Subcutaneous adipose tissue (tissue), 4 donors: ENCODE data around the gene IGLL5. TPM values are rescaled to one million over a fixed set of nuclear protein-coding genes. Genes with fewer than 3 reads are reported as not detected.

Experiments used
- total RNA-seq, 4 donors: library from RNA; depleted of rRNA; stranded (reverse); fragments of >200 nt; gene quantifications; one replicate each; pipeline ENCODE4 v1.1.0, GENCODE V29; 2016
- TF ChIP-seq, protein P1 (sequence below): fragments of 450-650 bp; IDR thresholded peaks from one replicate; pipeline ENCODE4 v1.5.1; 2016; ENCODE audit warnings: low read depth, mild to moderate bottlenecking, control low read depth, antibody characterized with exemption, moderate library complexity

Gene IGLL5
- total RNA-seq, 4 donors from 2014 or later, result 1.1 to 2.2 TPM; not detected in 2

DNA sequence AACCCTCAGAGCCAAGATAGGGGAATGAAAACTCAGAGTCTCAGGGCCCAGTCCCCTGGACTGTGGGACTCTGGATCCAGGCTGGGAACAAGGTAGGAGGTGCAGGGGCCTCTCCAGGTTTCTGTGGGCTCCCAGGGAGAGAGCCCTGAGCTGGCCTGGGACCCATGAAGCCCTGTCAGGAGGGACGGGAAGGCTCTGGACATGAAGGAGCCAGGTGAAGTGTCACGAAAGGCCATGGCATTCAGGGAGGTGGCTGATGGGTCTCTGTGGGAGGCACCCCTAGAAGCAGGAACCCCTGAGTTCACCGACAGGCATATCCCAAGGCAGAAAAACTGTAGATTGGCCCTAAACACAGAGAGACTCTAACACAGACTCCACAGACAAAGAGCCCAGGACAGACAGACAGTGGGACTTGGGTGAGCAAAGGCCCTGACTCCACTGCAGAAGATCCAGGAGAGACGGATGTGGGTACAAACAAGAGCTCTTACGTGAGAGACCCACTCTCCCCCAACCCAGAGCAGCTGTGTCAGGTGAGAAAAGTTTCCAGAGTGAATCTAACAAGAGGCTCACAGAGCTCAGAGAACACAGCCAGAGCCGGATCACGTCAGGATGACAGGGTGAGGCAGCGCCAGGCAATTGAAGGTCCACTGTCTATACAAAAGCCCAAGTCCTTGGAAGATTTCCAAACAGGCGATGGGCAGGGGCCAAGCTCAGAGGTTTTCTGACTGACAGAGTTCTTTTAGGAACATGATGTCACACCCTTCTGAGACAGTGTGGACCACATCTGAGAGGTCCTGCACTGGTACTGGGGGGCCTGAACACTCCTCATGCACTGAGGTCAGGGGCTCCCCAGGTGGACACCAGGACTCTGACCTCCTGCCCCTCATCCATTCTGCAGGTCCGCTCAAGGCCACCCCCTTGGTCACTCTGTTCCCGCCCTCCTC lies 27.4 kb downstream of the IGLL5 start:
- TF ChIP-seq, protein P1, sequence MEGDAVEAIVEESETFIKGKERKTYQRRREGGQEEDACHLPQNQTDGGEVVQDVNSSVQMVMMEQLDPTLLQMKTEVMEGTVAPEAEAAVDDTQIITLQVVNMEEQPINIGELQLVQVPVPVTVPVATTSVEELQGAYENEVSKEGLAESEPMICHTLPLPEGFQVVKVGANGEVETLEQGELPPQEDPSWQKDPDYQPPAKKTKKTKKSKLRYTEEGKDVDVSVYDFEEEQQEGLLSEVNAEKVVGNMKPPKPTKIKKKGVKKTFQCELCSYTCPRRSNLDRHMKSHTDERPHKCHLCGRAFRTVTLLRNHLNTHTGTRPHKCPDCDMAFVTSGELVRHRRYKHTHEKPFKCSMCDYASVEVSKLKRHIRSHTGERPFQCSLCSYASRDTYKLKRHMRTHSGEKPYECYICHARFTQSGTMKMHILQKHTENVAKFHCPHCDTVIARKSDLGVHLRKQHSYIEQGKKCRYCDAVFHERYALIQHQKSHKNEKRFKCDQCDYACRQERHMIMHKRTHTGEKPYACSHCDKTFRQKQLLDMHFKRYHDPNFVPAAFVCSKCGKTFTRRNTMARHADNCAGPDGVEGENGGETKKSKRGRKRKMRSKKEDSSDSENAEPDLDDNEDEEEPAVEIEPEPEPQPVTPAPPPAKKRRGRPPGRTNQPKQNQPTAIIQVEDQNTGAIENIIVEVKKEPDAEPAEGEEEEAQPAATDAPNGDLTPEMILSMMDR, result no peak

DNA sequence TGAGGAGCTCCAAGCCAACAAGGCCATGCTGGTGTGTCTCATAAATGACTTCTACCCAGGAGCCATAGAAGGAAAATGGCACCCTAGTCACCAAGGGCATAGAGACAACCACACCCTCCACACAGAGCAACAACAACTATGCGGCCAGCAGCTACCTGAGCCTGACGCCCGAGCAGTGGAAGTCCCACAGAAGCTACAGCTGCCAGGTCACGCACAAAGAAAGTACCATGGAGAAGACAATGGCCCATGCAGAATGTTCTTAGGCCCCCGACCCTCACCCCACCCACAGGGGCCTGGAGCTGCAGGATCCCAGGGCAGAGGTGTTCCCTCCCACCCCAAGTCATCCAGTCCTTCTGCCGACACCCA lies 28.0 kb downstream of the IGLL5 start:
- TF ChIP-seq, protein P1, result no peak

DNA sequence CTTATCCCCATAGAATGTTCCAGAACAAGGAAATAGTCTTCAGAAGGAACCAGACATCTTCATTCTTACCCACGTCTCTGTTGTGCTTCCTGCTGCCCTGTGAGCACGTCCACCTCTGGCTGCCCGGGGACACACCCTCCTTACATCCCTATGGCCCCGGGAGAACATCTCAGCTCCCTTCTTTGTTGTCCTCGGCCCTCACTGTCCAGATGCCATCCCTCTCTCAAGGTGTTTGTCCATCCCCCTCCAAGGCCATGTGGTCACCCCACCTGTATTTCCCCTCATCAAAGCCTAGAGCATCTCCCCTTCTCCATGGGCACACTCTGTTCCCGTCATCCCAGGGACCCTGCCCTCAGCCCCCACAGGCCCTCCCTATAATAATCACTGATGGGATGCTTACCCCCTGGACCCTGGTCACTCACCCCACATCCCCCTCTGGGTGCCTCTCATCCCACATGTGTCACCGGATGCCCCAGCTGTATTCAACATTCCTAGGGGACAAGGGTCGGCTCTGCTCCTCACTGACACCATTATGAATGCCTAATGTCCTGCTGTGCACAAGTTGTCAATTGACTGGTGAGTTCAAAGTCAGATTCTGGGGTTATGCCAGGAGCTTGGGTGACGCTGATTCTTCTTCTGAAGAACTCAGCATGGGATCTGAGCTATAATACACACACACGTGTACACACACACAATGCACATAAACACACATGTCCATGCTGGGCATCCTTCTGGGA lies 28.8 kb downstream of the IGLL5 start:
- TF ChIP-seq, protein P1, result no peak

DNA sequence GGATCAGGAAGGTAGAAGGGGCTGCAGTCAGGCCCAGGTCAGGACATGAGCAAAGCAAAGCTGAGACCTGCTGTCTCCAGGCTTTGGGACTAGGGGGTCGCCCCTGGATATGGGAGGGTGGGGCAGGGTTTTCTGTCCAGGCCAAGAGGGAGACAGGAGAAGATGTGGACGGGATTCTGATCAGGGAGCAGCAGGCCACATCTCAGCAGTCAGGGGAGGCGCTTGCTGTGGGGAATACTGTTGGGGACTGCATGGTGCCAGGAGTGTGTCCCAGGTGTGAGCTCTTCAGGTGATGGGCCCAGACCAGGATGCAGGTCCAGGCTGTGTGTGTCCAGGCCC lies 29.3 kb downstream of the IGLL5 start:
- TF ChIP-seq, protein P1, result no peak

DNA sequence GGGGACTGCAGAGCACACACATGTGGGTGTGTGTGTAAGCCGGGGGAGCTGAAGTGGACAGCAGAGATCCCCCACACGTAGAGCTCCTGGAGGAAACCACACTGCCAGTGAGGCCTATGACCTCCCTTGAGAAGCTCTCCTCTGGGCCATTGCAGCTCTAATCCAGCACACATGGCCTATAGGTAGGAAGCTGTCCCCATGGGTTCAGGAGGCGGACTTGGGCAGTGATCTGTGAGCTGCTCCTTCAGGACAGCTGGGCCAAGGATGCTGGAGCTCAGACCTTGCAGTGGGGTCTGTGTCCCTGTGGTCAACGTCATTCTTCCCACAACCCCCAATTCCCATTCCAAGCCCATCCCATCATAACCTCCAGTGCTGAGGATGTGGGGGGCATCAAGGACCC lies 29.8 kb downstream of the IGLL5 start:
- TF ChIP-seq, protein P1, result no peak

DNA sequence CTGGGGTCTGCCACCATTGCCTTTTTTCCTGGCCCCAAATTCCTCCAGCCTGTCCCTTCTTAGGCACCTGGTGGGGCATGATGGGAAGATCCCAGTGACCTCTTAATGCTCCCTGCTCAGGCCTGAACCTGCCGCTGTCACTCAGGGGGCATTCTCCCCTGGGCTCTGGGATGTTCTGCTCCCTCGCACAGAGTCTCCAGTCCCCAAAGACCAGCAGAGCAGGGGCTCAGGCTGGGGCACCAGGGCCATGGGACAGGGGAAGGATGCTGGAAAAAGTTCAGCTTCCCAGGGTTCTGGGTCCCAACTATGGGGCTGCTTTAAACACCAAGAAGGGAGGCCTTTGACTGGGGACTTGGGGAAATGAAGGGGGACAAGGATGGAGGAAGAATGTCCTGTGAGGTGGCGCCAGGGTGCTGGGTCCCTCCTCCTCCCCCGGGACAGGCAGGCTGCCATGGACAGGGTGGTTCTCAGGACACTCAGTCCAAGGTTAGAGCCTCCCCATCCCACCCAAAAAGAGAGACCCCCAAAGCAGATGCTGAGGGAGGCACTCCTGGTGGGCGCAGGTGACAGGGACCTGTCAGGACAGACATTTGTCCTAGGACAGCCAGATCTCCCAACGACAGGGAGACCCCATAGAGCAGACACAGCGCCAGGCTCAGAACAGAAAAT lies 30.8 kb downstream of the IGLL5 start:
- TF ChIP-seq, protein P1, result no peak

DNA sequence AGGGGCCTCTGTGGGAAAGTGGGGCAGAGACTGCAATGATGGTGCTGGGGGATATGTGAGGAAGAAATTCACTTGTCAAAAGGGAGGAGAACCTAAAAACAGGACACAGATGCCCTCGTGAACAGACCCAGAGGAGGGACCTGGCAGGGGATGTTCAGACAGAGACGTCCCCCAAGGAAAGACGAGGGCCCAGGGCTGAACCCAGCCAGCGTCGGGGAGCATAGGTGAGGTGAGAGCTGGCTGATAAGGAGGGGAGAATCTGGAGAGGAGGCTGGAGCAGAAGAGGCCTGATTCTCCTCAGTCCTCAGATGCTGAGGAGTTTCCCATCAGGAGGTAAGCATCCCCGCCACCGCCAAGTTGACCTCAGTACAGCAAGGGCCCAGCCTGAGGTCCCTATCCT lies 31.4 kb downstream of the IGLL5 start:
- TF ChIP-seq, protein P1, result no peak
